Pericardium fibroblast (primary cell): ENCODE measurements around the gene DHODH. TPM values are rescaled to one million over a fixed set of nuclear protein-coding genes. Genes with fewer than 3 reads are reported as not detected.

ENCODE experiments used
- total RNA-seq: library from RNA; depleted of rRNA; stranded (reverse); fragments of >200 nt; gene quantifications from 2 replicates; pipeline ENCODE4 v1.2.3, GENCODE V29; 2015

The DHODH gene
- 1.2 and 5.8 TPM in 2 replicates for total RNA-seq

DNA sequence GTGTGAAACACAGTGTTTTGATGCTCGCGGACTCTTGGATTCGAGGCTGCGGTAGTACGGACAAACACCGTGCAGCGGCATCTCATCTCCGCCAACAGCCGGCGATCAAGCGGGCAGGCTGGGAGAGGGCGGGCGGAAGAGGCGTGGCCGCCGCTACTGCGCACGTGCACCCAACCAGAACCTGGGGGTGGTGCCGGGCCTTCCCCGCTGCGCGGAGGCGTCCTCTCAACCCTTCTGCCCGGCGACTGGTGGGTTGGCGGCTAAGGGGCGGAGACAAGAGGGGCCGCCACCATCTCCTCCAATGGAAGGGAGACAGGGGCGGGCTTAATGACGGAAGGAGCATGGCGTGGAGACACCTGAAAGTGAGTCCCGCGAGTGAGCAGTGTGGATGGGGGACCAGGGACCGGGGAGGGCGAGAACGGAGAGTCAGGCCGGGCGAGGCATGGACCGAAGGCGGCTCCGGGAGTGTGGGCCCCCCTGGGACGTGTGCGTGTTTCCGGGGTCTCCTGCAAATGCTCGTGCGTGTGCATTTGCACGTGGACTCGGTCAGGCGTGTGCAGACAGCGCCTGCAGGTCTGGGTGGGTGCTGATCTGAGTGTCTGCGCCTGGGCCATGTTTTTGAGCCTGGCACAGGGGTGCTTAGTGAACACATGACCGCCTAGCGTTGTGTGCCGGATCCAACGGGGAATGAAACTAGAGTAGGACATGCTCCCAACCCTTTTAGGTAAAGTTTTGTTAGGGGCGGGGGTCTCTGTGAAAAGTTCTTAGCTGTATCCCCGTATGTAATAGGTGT lies at the start of gene DHODH:
Gene DHODH (plus strand): TSS at position 321 of the 793 bp plus-strand sequence. CDS start 21 bp downstream, at position 342.

GRCh38 chr16:72054254-72054847 lies 45.8 kb downstream of the DHODH start, which contains the start of gene HP:
HP (plus strand) TSS chr16:72054505; CDS start chr16:72054653, 148 bp downstream.

Other genes with a start within 250 kb of the DHODH start
- 46.0 and 47.8 TPM in 2 replicates for gene AP1G1, start 199.9 kb upstream of the DHODH start, total RNA-seq
- gene ATXN1L, start 162.8 kb upstream of the DHODH start, total RNA-seq: 9.2 and 11.6 TPM in 2 replicates
- 10.2 and 16.3 TPM in 2 replicates for gene ZNF821, start 124.6 kb upstream of the DHODH start, total RNA-seq
- gene IST1, start 113.2 kb upstream of the DHODH start, total RNA-seq: 129 and 147 TPM in 2 replicates
- under 0.01 TPM in 1 of 2 replicates, not detected in the other for gene PKD1L3, start 8.3 kb upstream of the DHODH start, total RNA-seq
- gene HP, start 45.8 kb downstream of the DHODH start, total RNA-seq: 24.3 and 63.7 TPM in 2 replicates
- gene HPR, start 54.5 kb downstream of the DHODH start, total RNA-seq: 3.0 and 41.7 TPM in 2 replicates
- 12.4 and 25.8 TPM in 2 replicates for gene TXNL4B, start 84.9 kb downstream of the DHODH start, total RNA-seq
- gene DHX38, start 85.1 kb downstream of the DHODH start, total RNA-seq: 27.3 and 34.2 TPM in 2 replicates
- gene PMFBP1, start 163.4 kb downstream of the DHODH start, total RNA-seq: not detected in 2 replicates